GM18499 (cell line): ENCODE data around the gene CYSTM1.
"Not testable (repeated sequence)": the region's sequence is repeated elsewhere in the genome, so short reads cannot be mapped to it uniquely, and the experiment has no call there.

Experiments
- ATAC-seq: cut with Tn5 transposase; IDR thresholded peaks from one replicate; pipeline ENCODE4 v1.9.1; 2021; ENCODE audit warnings: moderate number of reproducible peaks; ENCODE audit not compliant: insufficient read depth, unreplicated experiment

Gene CYSTM1

GRCh38 chr5:140147460-140147859, 27.5 kb upstream of the CYSTM1 start:
- ATAC-seq = no peak

- no peak for ATAC-seq
Measured at GRCh38 chr5:140148508-140148907, 26.5 kb upstream of the CYSTM1 start.

DNA sequence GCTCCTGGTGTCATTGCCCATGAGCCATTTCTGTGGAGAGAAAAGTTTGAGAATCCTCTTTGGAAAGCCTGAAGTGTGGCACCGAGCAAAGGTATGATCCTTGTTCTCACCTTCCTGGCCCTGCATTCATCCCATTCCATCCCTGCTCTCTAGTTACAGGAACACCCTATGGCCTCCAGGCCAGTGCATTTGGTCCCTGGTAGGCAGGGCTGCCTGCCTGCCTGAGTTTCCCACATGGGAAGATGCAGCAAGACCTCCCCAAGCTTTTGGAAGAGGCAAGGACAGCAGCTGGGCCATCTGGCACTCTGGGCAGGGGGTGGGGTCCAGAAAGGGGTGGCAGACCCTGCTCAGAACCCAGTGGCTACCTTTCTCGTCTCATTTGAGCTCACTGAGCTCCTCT, 24.8 kb upstream of the CYSTM1 start:
- no peak for ATAC-seq

DNA sequence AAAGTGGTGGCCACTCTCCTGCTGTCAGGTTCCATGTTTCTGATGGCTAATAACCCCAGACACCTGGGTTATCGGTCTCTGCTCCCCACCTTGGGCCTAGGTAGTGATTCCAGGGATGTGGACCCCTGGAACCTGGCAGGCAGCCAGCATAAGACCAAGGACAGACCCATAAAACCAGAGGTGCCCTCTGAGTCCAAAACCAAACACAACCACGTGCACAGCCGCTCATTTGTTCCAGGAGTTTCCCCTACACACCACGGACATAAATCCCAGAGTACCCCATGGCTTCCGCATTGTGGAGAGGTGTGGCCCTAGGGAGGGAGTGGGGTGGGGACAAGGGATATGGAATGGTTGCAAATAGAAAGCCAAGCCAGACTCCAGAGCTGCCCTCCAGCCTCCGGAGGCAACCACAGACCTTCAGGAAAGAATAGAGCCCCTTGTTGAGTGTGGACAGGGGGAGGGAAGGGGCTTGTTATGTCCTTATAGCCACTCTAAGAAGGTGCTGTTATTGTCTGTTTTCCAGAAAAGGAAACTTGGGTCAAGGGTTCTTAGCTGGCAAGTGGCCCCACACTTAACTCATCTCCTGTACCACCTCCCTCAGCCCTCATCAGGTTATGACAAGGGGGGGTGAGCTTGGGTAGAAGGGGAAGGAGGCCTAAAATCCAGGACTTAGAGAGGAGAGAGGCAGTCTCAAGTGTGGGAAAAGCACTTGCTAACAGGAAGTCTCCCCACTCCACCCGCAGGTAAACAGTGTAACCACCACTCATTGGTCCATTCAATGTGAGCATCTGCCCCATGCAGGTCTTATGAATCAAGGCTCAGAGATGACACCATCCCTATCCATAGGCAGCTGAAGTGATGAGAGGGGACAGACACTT, 23.6 kb upstream of the CYSTM1 start:
- ATAC-seq = no peak

- no peak for ATAC-seq
Measured at GRCh38 chr5:140152022-140152999, 22.7 kb upstream of the CYSTM1 start.

DNA sequence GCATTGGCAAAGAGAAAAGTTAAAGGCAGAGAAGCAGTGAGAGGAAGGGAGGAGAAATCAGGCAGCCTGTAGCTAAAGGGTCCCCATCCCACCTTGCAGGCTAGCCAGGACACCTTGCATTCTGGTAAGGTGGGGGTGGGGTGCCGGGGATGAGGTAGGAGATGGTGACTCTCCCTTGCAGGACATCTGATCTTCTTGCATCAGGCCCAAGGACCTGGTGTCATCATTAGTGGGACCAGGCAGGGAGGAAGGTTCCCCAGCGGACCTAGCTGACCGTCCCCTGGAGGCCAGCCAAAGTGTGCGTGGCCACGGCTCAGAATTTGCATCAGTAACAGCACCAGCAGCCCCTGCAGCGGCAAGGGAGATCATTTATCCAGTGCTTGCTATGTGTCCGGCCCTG, 21.7 kb upstream of the CYSTM1 start:
- no peak for ATAC-seq

GRCh38 chr5:140153905-140154304, 21.1 kb upstream of the CYSTM1 start:
- ATAC-seq = no peak

DNA sequence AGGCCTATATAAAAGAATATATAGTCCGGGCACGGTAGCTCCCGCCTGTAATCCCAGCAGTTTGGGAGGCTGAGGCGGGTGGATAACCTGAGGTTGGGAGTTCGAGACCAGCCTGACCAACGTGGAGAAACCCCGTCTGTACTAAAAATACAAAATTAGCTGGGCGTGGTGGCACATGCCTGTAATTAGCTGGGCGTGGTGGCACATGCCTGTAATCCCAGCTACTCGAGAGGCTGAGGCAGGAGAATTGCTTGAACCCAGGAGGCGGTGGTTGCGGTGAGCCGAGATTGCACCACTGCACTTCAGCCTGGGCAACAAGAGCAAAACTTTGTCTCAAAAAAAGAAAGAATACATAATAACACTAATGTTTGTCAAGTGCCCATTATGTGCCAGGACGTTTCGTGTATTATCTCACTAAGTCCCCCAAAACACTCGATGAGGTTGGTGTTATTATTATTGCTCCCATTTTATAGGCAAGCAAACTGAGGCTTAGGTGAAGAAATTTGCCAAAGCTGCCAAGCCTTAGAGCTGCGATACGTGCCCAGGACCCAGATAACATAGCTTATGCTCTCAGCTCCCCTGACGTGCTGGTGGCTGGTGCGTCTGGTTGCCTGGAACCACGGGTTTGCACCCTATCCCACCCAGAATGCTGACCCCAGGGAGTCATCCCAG, 20.1 kb upstream of the CYSTM1 start:
- not testable (repeated sequence) for ATAC-seq

GRCh38 chr5:140157032-140157781, 17.8 kb upstream of the CYSTM1 start:
- no peak for ATAC-seq

GRCh38 chr5:140159014-140159927, 15.7 kb upstream of the CYSTM1 start:
- ATAC-seq = no peak

- ATAC-seq = no peak
Measured at GRCh38 chr5:140162275-140162674, 12.7 kb upstream of the CYSTM1 start.

- ATAC-seq = no peak
Measured at GRCh38 chr5:140162781-140163180, 12.2 kb upstream of the CYSTM1 start.

- no peak for ATAC-seq
Measured at GRCh38 chr5:140165101-140165922, 9.7 kb upstream of the CYSTM1 start.

GRCh38 chr5:140165923-140166270, 9.1 kb upstream of the CYSTM1 start:
- no peak for ATAC-seq

- no peak for ATAC-seq
Measured at GRCh38 chr5:140166911-140167310, 8.1 kb upstream of the CYSTM1 start.

DNA sequence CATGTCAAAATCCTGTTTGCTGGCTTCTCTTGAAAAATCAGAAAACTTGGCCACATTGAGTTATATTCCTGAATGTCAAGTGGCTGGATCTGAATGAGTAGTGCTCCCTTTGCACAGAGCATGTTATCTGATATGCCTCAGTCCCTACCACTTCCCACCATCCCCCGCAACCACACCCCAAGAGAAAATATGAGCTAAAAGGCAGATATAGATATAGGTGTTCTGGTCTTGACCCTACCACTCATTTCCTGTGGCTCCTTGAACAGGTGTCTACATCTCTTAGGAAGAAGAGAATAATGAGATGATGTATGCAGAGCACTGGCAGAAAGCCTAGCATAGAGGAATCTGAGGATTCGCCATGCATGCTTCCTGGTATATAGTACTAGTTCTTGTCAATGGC, 6.6 kb upstream of the CYSTM1 start:
- ATAC-seq = no peak

GRCh38 chr5:140169410-140169809, 5.6 kb upstream of the CYSTM1 start:
- no peak for ATAC-seq

DNA sequence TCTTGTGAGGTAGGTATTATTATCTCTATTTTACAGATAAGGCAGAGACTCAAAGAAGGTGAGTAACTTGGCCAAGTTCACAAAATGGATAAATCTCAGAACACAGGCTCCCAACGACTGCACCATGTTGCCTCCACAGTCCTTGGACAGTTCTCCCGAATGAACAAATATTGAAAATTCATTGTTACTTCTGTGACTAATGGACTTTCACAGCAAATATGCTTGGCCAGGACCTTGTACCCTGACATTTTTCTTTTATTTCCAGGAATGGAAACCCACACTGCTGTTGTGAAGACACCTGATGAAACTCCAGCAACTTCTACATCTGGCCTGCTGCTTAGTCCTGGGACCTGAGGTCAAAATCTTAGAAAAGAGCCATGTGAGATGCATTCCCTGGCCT, 2.5 kb upstream of the CYSTM1 start:
- ATAC-seq = no peak
